Activated gamma-delta T cell treated with Interleukin-2 at 50 U/mL for 16 hours (primary cell): ENCODE data around the gene CELA3B.
A peak's percentile ranks its signal among the peaks of the same experiment; 100 is the strongest.
"Not testable (repeated sequence)": the region's sequence is repeated elsewhere in the genome, so short reads cannot be mapped to it uniquely, and the experiment has no call there.

Source experiments
- DNase-seq: peaks from one replicate; pipeline ENCODE4 v3.0.0-alpha.2; 2020

The CELA3B gene, protein sequence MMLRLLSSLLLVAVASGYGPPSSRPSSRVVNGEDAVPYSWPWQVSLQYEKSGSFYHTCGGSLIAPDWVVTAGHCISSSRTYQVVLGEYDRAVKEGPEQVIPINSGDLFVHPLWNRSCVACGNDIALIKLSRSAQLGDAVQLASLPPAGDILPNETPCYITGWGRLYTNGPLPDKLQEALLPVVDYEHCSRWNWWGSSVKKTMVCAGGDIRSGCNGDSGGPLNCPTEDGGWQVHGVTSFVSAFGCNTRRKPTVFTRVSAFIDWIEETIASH

DNA sequence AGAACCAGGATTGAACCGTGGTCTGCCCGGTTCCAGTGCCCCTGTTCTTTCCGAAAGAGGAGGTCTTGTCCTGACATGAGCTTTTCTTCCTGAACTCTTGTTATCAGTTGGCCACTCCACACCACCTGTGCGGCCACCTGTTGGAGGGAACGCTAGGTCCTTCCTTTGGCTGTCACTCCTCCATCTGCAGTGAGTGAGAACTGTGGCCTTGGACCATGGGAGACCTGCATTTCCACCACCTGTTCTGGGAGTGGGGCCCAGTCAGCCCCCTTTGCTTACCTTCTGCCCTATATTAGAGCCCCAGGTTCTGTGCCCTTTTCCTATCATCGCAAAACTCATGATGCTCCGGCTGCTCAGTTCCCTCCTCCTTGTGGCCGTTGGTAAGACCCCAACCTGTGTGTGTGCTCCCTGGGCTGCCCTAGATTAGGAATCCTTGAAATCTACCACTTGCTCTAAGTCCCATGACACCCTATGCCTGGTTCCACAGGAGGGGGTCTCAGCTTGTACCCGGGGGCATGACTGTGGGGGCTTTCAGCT is at the start of gene CELA3B:
TSS of gene CELA3B (plus strand) at position 320 of the 537 bp plus-strand sequence. CDS start at position 338, 18 bp downstream.
- DNase-seq = not testable (repeated sequence)

DNA sequence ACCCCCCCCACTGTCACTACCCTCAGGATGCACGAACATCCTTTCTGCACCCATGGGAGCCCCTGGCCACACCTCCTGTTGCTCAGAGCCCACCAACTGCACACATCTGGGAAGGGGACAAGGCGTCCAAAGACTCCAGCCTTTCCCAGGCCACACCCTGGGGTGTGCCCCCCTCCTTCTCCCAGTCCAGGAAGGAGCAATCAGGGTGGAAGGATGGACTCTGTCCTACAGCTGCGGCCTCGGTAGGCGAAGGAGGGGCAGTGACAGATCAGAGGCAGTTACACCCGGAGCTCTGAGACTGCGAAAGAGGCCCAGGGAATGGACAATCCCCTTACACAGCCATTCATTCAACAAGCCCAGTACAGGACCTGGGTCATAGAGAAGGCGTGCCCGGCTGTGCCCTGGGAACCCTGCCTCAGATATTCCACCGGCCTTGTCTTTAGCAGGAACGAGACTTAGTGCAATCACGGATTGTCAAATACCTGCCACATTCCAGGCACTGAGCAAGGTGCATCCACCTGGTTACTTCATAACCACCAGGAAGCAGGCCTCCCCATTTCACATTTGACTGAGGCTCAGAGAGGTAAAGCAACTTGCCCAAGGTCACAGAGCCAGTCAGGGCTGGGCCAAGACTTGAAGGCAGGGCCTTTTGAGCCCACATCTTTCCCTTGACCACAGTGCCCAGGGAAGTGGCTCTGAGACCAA is 49.1 kb upstream of the CELA3B start:
- no peak for DNase-seq

DNA sequence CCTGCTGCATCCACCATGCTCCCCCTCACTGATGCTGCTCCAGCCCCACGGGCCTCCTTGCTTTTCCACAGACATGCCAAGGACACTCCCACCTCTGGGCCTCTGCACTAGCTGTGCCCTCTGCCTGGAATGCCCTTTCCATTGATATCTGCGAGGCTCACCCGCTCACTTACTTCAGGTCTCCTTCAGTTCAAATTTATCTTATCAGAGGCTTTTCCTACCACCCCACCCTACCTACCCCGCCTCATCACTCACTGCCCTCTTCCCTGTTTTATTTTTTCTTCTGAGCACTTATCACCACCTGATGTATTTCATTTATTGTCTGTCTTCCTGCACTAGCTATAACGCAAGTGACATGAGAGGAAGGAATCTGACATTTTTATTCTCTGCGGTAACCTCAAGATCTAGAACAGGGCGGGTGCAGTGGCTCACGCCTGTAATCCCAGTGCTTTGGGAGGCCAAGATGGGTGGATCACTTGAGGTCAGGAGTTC is 46.7 kb upstream of the CELA3B start:
- no peak for DNase-seq

DNA sequence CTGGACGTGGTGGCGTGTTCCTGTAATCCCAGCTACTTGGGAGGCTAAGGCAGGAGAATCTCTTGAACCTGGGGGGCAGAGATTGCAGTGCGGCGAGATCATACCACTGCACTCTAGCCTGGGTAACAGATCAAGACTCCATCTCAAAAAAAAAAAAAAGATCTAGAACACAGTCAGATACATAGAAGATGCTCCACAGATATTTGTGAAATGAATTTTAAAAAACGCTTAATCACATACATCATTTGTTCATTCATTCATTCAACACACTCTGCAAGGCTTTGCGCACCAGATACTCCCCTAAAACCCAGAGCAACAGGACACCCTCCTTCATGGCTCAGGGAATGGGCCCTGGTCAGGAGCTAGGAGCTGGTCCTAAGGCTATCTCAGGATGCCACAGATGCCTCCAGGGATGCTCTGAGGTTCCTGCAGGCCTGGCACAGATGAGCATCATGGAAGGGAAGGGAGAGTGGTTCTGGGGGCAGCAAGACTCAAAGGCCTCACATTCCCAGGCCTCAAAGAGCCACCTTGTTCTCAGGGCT is 46.1 kb upstream of the CELA3B start:
- DNase-seq = no peak

DNA sequence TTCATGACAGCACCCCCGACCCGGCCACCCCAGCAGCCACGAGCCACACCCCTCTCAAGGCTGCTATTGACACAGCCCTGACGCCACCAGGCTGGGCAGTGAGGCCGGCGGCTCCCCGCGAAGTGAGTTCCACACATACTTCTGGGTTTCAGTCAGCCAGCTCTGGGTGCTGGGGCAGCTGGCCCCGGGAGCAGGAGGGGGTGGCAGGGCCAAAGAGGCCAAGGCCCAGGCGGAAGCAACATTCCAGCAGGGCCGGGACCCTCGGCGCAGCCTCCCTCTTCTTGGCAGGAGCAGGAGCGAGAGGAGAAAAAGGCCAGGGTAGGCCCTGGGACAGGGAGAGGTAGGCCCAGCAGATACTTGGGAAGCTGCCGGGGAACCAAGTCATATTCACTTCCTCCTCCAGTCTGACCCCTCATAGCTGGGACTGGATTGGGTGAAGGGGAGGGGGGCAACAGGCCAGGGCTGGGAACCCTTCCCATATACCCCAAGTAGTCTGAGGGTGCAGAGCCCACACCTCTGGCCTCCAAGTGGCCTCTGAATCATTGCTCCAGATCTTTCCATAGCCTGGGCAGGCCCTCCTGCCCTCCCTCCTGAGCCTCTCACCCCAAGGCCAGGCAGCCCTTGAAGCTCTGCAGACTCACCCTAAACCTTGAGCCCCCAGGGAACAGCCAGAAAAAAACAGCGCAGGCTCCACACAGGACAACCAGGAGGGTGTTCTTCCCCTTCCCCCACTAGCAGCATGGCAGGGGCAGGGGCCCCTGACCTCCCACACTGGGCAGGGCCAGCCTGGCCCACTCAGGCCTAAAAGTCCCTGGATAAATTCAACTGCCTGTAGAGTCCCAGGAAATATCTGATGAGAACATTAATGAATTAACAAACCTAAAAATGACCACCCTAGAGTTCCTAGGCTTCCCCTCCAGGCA is 45.4 kb upstream of the CELA3B start:
- DNase-seq = no peak

DNA sequence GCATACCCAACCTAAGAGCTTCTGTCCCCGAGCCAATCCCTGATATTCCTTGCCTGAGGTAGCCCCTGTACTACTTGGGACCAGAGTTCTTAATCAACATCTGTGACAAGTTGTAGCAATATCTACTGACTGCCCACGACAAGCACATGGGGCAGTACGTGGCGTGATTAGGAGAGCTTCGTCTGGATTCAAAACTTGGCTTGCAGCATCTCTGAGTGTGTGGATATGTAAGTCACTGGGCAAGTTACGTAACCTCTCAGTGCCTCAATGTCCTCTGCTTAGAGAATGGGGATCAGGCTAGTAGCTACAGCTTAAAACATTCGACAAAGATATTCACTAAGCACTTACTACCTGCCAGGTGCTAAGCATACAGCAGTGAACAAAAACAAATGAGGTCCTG is 44.7 kb upstream of the CELA3B start:
- DNase-seq = no peak

DNA sequence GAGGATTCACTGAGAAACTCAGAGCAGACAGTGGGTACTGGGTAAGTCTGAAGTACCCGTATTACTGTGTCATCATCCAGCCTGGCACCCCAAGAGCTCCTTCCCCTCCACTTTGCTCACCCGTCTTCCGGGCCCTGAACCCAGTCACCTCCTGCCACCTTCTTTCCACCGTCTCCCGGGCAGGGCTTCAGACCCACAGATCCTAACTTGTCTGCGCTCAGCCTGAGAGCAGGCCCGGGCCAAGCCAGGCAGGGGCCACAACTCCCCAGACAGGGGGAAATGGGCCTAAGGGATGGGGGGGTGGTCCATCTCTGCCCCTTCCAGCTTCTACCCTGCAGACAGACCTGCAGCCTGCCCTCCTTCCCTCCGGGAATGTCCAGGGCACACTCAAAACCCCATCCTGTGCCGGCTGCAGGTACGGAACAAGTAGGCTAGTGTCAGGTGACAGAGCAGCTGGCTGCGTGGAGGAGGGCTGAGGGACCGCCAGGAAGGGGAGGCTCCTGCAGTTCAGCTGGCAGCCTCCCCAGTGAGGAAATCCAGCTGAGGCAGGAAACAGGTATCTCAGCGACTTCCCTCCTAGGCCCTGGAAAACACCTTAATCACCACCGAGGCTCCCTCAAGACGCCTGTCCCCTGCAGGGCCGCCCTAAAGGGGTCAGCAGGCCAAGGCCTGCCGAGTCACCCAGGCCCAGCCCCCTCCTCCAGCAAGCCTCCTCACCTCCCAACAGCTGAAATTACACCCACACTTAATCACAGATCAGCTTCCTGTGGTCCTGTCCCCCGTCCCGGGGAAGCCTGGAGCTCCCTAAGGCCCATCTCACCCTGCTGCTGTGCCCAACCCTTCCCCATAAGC is 43.2 kb upstream of the CELA3B start:
- DNase-seq = no peak

DNA sequence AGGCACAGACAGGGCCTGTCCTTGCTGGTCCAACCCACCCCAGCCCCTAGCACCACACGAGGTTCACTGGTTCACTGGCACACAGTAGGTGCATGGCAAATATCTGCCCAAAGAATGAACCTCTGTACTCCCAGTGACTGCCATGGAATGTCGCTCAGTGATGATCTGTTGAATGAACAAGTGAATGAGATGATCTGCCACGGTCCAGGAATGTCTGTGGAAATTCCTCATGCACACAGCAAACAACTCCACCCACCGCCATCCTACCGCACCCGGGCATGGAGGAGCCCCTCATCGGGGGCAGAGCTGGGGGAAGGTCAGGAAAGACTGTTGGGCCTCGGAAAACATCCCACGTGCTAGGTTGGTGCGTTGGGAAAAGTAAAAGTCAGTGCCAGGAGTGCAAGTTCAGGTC is 41.4 kb upstream of the CELA3B start:
- DNase-seq = no peak

DNA sequence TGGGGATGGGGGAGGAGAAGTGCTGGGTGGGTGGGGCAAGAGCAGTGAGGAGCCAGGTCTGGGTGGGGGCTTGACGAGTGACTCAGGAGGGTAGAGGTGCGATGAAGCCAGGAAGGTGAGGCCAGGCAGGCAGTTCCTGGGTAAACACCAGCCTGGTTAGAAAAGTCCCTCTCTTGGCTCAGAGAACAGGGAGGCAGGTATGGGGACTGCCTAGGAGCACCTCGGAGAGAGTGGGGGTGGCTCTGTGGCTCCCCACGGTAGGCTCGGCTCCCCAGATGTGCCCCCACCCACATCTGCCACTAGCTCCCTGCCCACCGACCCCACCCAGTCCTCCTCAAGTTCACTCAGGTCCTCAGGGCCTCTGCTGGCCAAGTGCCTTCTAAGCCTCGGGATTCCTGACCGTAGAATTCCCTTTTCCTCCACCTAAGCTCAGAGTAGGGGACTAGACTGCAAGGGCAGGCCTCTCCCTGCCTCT is 40.9 kb upstream of the CELA3B start:
- DNase-seq = no peak

DNA sequence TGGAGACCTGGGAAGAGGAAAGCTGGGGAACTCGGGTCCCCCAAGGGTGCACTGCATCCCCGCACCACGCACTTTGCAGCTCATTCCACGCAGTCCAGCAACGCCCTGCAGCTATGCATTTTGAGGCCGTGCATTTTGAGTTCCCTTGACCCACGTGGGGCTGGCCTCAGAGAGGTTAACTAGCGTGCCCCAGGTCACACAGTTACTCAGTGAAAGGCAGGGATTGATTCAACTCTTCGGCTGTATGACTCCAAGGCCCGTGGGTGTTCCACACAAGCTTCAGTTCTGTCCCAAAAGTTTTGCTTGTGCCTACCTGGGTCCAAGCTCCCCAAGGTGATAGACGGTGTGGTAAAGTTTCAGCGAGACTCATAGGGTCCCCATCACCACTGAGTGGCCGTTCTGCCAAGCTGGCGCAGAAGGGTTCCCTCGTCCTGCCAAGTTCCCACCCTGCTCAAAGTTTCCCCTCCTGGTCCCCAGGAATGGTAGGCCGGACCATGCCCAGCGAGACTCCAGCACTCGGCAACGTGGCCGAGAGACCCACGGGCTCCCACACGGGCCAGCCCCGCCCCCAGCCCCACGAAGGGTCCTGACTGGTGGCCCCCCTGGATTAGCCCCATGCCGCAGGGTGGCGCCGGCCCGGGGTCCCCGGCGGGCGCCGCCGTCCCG is 40.3 kb upstream of the CELA3B start:
- DNase-seq = no peak

DNA sequence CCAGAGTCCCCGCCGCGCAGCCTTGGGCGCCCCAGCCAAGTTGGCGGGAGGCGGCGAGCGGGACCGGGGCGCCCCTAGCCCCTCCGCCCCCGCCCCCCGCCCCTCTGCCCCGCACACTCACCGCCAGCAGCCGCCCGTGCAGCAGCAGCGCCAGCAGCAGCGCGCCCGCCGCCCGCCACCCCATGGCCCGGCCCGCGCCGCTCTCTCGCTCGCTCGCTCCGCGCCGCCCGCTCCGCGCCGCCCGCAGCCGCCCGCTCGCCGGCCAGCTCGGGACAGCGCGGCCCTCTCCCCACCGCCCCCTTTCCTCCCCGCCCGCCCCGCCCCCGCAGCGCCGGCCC is 39.8 kb upstream of the CELA3B start, which contains the start of gene HSPG2:
TSS of gene HSPG2 (minus strand) at position 277 of the 338 bp plus-strand sequence. CDS start at position 184, 93 bp downstream.
- no peak for DNase-seq

DNA sequence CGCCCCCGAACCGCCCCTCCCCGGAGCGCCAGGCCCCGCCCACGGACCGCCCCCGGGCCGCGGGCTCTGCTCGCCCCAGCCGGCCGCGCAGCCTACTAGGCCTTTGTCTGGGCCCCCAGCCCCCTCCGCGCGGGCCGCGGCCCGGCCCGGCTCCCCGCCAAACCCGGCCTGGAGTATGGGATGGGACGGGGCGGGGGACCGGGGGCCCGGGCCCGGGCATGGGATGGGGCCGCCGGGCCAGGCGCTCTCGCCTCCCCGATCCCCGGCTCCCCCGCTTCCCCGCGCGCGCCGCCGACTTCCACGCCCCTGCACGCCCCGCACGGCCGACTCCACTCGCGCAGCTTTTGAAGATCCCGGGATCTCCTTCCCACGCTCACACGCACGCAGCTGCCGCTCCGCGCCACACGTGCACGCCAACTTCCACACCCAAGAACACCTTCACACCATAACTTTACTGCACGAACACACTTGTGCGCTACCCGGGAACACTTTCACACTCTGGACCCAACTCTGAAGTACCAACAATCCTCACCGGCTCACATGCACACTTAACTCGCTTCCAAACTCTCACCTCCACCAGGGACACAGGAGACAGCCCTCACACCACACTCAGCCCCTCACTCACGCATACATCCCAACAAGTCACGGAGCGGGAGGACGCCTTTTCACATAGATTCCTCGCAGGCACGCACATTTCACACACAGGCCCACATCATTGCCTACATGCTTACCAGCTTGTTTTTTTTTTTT is 39.3 kb upstream of the CELA3B start:
- DNase-seq = peak; percentile 49

DNA sequence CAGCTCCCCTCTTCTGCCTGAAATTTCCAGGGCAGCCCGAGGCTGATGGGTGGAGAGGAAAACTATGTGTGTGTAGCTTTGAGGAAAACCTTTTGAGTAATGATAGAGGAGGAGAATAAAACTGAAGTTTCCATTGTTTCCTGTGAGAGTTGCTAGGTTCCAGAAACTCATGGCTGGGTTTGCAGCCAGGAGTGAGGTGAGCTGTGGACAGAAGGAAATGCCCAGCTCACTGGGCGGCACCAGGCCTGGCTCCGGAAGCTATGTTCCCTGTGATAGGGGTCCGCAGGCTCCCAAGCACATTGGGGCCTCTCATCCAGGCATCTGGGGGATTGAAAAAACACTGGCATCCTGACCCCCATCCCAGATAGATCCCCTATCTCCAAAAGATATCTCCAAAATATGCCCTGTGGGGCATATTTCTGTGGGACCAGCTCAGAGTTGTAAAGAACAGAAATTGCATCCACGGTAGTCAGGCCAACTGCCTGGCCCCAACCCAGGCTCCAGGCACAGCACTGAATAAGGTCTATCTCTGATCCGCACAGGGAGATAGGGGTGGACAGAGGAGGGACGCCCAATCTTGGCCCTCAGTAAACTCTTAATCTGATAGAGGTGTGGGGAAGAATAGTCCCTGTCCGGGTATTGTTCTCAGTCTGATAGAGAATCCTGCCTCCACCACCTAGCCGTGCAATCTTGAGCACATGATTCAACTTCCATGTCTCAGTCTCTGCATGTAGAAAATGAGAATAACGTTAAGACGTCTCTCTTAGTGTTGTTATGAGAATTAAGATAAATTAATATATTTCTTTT is 37.9 kb upstream of the CELA3B start:
- no peak for DNase-seq

DNA sequence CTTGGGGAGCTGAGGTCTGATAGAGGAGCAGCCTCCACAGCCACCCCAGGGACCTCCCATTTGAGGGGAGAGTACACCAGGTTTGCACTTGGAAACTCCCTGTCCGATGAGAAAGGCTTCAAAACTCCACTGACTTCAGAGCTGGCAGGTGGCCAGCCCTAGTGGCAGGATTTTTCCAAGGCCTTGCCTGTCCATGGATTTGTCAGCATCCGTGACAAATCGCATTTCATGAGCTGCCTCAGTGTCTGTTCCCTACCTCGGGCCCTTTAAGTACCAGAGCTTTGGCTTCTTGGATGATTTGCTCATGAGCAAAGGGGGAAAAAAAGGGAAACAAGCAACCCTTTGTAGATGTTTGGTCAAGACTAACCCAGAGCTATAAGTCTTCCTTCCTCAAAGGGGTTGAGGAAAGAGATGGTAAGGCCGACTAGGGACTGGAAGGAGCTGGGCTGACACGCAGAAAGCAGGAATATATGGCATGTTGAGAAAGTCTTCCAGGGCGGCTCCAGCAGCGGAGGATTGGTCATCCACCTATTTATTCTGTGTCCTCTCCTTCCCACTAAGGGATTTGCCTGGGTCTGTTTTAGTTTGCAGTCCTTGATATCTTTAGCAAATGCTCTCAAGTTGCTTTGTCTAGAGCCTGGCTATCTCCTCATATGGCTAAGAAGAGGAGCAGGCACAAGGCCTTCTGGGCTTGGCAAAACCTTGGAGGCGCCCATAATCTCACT is 37.0 kb upstream of the CELA3B start:
- no peak for DNase-seq

DNA sequence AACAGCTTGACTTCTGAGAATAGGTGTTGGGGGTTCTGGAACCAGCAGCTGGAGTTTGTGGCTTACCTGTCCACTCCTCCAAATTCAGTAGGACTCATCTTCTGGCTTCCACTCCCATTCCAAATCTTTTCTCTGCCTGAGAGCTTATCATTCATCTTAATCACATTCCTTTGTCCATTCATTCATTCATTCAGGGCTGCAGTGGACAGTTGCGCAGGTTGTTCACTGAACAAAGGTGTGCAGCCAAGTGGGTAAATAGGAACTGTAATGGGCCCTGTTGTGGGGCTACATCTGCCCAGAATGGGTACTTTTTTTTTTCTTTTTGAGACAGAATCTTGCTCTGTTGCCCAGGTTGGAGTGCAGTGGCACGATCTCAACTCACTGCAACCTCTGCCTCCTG is 36.3 kb upstream of the CELA3B start:
- no peak for DNase-seq

DNA sequence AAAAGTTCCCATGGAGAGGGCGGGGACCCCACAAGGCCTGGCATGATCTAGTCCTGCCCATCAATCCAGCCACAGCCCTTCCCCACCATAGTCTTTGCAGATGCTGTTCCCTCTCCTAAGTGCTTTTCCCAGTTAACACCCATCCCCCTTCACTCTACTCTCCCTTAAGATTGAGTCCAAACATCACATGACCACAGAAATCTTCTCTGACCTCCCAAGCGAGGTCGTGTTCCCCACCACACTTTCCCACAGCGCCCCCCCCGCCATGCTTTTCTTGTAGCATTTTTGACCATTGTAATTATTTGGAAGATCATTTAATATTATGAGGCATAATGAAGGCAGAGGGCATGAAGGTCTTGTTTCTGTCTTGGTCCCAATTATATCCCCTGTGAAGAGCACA is 35.5 kb upstream of the CELA3B start:
- no peak for DNase-seq

DNA sequence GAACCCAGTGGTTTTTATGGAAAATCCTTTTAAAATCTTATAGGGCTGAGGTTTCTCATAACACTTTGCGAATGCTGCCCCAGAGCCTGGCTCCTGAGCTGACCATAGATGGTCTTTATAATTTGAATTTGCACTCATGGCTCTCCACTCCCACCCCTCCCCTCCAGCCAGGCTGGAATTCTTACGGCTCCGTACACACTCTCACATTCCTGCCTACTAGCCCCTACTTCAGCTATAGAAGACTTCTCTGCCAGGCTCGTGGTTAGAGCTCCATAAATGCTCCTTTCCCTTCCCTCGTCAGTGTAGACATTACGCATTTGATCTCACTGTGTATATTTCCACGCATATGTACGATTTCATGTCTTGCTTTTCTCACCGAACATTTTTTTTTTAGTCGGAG is 34.4 kb upstream of the CELA3B start:
- no peak for DNase-seq

DNA sequence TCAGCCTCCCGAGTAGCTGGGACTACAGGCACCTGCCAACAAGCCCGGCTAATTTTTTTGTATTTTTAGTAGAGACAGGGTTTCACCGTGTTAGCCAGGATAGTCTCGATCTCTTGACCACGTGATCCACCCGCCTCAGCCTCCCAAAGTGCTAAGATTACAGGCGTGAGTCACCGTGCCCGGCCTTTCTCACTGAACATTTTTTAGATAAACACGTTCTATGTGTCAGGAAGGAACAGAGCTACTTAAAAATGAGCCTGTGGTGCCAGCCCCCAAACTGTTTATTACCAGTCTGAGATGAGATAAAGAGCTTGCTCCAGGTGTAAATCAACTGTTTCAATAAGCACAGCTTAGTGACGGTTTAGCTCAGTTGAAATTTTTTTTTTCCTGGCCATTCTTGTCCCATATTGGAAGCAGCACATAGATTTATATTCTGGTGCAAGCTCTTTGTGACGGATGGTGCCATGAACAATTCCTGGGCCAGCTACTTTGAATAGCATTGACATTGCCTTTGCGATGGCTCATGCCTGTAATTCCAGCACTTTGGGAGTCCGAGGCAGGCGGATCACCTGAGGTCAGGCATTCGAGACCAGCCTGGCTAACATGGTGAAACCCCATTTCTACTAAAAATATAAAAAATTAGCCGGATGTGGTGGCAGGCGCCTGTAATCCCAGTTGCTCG is 33.7 kb upstream of the CELA3B start:
- DNase-seq = not testable (repeated sequence)
